Peyer's patch (tissue), 4 donors: ENCODE measurements around the gene PCNX2.

Experiments used
- POLR2A ChIP-seq, 2 donors: fragments of 450-650 bp; IDR thresholded peaks; one replicate each; pipeline ENCODE4 v1.5.1; 2017; ENCODE audit warnings: antibody characterized with exemption in 2 of 2, mild to moderate bottlenecking in 2 of 2, moderate library complexity in 2 of 2
- TF ChIP-seq, protein P1 (sequence below), 6 experiments: fragments of 450-650 bp in 4 of 6; fragments of 200-600 bp in 2 of 6; sonication (generic) in 1 of 6; IDR thresholded peaks; one replicate each; pipeline ENCODE4 v1.5.1; 2017 to 2019; ENCODE audit warnings: antibody characterized with exemption in 6 of 6, mild to moderate bottlenecking in 3 of 6, moderate library complexity in 1 of 6

- TF ChIP-seq POLR2A (IDR thresholded peaks at IDR 0.05): no peak
- TF ChIP-seq, protein P1, sequence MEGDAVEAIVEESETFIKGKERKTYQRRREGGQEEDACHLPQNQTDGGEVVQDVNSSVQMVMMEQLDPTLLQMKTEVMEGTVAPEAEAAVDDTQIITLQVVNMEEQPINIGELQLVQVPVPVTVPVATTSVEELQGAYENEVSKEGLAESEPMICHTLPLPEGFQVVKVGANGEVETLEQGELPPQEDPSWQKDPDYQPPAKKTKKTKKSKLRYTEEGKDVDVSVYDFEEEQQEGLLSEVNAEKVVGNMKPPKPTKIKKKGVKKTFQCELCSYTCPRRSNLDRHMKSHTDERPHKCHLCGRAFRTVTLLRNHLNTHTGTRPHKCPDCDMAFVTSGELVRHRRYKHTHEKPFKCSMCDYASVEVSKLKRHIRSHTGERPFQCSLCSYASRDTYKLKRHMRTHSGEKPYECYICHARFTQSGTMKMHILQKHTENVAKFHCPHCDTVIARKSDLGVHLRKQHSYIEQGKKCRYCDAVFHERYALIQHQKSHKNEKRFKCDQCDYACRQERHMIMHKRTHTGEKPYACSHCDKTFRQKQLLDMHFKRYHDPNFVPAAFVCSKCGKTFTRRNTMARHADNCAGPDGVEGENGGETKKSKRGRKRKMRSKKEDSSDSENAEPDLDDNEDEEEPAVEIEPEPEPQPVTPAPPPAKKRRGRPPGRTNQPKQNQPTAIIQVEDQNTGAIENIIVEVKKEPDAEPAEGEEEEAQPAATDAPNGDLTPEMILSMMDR (IDR thresholded peaks at IDR 0.05): no peak
Observed at GRCh38 chr1:233114159-233114558, 181.4 kb downstream of the PCNX2 start.
